GM12801 (cell line): Measurements from ENCODE around the gene TNFRSF1B.

ENCODE experiments used
- CTCF ChIP-seq: IDR thresholded peaks from one replicate; pipeline ENCODE4 v1.5.1; 2011; ENCODE audit warnings: control low read depth; ENCODE audit not compliant: insufficient read length; ENCODE audit errors: extremely low read depth

Gene TNFRSF1B

GRCh38 chr1:12229835-12230548 is 63.2 kb downstream of the TNFRSF1B start, which contains the start of gene VPS13D:
Gene VPS13D (plus strand): TSS chr1:12230030. CDS start chr1:12234267, 4,237 bp downstream.
- TF ChIP-seq CTCF, result no peak

GRCh38 chr1:12230549-12231275 is 63.9 kb downstream of the TNFRSF1B start:
- TF ChIP-seq CTCF, result no peak

- TF ChIP-seq CTCF, result no peak
Measured at GRCh38 chr1:12231276-12231595, 64.4 kb downstream of the TNFRSF1B start.

- TF ChIP-seq CTCF, result no peak
Measured at GRCh38 chr1:12232221-12232620, 65.4 kb downstream of the TNFRSF1B start.

GRCh38 chr1:12244078-12244477 is 77.3 kb downstream of the TNFRSF1B start:
- TF ChIP-seq CTCF, result no peak

GRCh38 chr1:12244585-12244984 is 77.8 kb downstream of the TNFRSF1B start:
- no peak for TF ChIP-seq CTCF

GRCh38 chr1:12245116-12245515 is 78.3 kb downstream of the TNFRSF1B start:
- no peak for TF ChIP-seq CTCF
